ENCODE data around the gene ZC3HAV1L.
"Not testable (repeated sequence)": the region's sequence is repeated elsewhere in the genome, so short reads cannot be mapped to it uniquely, and the experiment has no call there.

ZC3HAV1L gene

GRCh38 chr7:139035586-139036353, at the start of gene ZC3HAV1L:
Gene ZC3HAV1L, minus strand, starts transcription at chr7:139036042. Its CDS starts 25 bp downstream, at chr7:139036017.
- DNase-seq (ENCODE audit: low read depth): no peak

- DNase-seq (ENCODE audit: low read depth): no peak
These were observed 48.9 kb upstream of the ZC3HAV1L start for GRCh38 chr7:139084709-139085108.

- no peak for DNase-seq (ENCODE audit: low read depth)
These were observed 45.7 kb upstream of the ZC3HAV1L start for GRCh38 chr7:139081584-139081983.

GRCh38 chr7:139080905-139081304, 45.1 kb upstream of the ZC3HAV1L start:
- DNase-seq (ENCODE audit: low read depth): no peak

GRCh38 chr7:139079861-139080260, 44.0 kb upstream of the ZC3HAV1L start:
- DNase-seq (ENCODE audit: low read depth): no peak

- DNase-seq (ENCODE audit: low read depth): no peak
These were observed 43.1 kb upstream of the ZC3HAV1L start for GRCh38 chr7:139078911-139079310.

GRCh38 chr7:139078399-139078798, 42.6 kb upstream of the ZC3HAV1L start:
- DNase-seq (ENCODE audit: low read depth): no peak

GRCh38 chr7:139077706-139078105, 41.9 kb upstream of the ZC3HAV1L start:
- DNase-seq (ENCODE audit: low read depth): not testable (repeated sequence)

- no peak for DNase-seq (ENCODE audit: low read depth)
These were observed 40.2 kb upstream of the ZC3HAV1L start for GRCh38 chr7:139075871-139076686.

- peak; percentile 60 for DNase-seq (ENCODE audit: low read depth)
These were observed 39.3 kb upstream of the ZC3HAV1L start for GRCh38 chr7:139075031-139075652.

GRCh38 chr7:139072796-139073195, 37.0 kb upstream of the ZC3HAV1L start:
- no peak for DNase-seq (ENCODE audit: low read depth)

- DNase-seq (ENCODE audit: low read depth): no peak
These were observed 35.8 kb upstream of the ZC3HAV1L start for GRCh38 chr7:139071680-139072079.

GRCh38 chr7:139068544-139069399, 32.9 kb upstream of the ZC3HAV1L start:
- DNase-seq (ENCODE audit: low read depth): no peak

- DNase-seq (ENCODE audit: low read depth): no peak
These were observed 30.5 kb upstream of the ZC3HAV1L start for GRCh38 chr7:139066315-139066714.

- no peak for DNase-seq (ENCODE audit: low read depth)
These were observed 29.5 kb upstream of the ZC3HAV1L start for GRCh38 chr7:139065323-139065722.

- DNase-seq (ENCODE audit: low read depth): no peak
These were observed 25.6 kb upstream of the ZC3HAV1L start for GRCh38 chr7:139061416-139061815.

GRCh38 chr7:139060695-139061237, 24.9 kb upstream of the ZC3HAV1L start:
- DNase-seq (ENCODE audit: low read depth): no peak

- no peak for DNase-seq (ENCODE audit: low read depth)
These were observed 24.1 kb upstream of the ZC3HAV1L start for GRCh38 chr7:139059905-139060304.

GRCh38 chr7:139058943-139059342, 23.1 kb upstream of the ZC3HAV1L start:
- no peak for DNase-seq (ENCODE audit: low read depth)

- no peak for DNase-seq (ENCODE audit: low read depth)
These were observed 19.8 kb upstream of the ZC3HAV1L start for GRCh38 chr7:139055674-139056073.

GRCh38 chr7:139054656-139055055, 18.8 kb upstream of the ZC3HAV1L start:
- not testable (repeated sequence) for DNase-seq (ENCODE audit: low read depth)

Data from stimulated activated CD8-positive, alpha-beta memory T cell treated with anti-CD3 and anti-CD28 coated beads, Interleukin-12 subunit alpha, Interleukin-12 subunit beta, amount 100 ng/mL, for 1 hour (primary cell).